ENCODE measurements around the gene PTPRD.
"Not testable (repeated sequence)": the region's sequence is repeated elsewhere in the genome, so short reads cannot be mapped to it uniquely, and the experiment has no call there.

Gene PTPRD

DNA sequence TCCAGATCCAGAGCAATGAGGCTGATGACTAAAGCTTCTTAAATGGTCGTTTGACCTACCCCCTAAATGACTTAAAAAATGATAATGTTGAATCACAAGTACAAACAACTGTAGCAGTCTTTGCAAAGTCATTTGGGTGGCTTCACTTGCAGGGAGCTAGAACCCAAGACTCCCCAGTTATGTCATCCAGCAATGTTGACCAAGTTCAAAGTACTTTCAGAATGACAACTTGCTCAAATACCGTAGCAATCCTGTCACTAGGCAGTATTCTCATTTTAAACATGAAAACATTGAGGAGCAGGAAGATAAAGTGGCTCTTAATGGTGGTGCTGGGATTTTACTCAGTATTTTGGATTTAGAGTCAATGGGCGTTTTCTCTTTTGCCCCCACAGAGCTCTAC lies 1596.2 kb downstream of the PTPRD start:
- DNase-seq (ENCODE audit: extremely low spot score): no peak
- CTCF ChIA-PET: no interaction called here
- TF ChIP-seq, protein P1, sequence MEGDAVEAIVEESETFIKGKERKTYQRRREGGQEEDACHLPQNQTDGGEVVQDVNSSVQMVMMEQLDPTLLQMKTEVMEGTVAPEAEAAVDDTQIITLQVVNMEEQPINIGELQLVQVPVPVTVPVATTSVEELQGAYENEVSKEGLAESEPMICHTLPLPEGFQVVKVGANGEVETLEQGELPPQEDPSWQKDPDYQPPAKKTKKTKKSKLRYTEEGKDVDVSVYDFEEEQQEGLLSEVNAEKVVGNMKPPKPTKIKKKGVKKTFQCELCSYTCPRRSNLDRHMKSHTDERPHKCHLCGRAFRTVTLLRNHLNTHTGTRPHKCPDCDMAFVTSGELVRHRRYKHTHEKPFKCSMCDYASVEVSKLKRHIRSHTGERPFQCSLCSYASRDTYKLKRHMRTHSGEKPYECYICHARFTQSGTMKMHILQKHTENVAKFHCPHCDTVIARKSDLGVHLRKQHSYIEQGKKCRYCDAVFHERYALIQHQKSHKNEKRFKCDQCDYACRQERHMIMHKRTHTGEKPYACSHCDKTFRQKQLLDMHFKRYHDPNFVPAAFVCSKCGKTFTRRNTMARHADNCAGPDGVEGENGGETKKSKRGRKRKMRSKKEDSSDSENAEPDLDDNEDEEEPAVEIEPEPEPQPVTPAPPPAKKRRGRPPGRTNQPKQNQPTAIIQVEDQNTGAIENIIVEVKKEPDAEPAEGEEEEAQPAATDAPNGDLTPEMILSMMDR (IDR thresholded peaks at IDR 0.05; ENCODE audit: control extremely low read depth, extremely low read depth, low read depth, missing control alignments): no peak
- POLR2A ChIA-PET: no interaction called here

DNA sequence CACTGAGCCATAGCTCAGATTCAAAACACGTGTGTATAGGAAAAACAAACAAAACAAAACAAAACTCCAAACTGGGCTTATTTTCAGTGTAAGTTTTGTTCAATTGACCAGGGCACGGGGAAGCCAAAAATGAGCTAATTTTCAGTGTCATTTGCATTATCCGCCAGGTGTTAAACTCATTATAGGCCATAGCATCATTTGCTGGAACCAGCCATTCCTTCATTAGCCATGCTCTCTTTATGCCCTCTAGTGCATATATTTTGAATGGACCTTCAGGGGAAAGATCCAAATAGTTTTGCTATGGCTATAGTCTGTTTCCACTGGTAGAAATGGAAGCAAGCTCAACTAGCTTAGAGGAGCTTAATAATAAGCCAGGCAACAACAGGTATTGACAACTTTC lies 1608.0 kb downstream of the PTPRD start:
- TF ChIP-seq, protein P1 (IDR thresholded peaks at IDR 0.05; ENCODE audit: control extremely low read depth, extremely low read depth, low read depth, missing control alignments): no peak
- CTCF ChIA-PET: no interaction called here
- POLR2A ChIA-PET: no interaction called here
- no peak for DNase-seq (ENCODE audit: extremely low spot score)

DNA sequence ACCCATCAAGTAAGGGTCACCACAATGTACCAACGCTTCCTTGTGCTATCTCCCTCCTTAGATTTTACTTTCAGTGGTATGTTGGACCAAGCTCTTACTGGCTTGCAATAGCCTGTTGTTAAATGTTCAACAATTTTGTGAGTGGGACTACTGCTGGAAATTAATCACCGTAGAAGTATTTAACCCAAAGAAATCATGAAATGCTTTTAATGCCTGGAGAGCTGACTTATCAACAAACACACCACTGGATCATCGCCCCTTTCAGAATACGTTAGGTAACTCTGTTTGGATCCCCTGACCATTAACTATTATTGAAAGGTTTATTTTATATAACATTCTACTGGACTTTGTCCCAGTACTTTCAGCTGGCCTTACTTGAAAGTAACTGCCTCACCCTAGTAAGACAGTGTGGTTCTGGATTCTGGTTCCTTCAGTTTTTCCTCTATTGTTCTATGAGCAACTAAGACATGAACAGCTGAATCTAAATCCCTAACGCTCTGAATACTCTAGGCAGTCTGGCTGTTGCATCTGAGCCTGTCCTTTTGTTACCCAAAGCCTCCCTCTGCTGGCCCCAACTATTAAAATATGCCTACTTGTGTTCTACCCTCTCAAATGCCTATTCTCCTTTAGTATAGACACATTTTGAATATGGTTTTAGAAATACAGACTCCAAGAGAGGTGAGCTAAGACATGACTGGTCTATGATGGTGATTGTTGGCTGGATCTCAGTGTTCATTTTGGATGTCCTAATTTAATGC lies 1609.8 kb downstream of the PTPRD start:
- no peak for DNase-seq (ENCODE audit: extremely low spot score)
- ChIA-PET CTCF (interaction anchor here (1.1 to 1.5 kb wide), 2 partner anchors 10 to 17 kb away, joined by 3 to 5 read pairs; no protein-coding TSS in a partner anchor), POLR2A (no interaction called here)
- TF ChIP-seq, protein P1 (IDR thresholded peaks at IDR 0.05; ENCODE audit: control extremely low read depth, extremely low read depth, low read depth, missing control alignments): no peak

DNA sequence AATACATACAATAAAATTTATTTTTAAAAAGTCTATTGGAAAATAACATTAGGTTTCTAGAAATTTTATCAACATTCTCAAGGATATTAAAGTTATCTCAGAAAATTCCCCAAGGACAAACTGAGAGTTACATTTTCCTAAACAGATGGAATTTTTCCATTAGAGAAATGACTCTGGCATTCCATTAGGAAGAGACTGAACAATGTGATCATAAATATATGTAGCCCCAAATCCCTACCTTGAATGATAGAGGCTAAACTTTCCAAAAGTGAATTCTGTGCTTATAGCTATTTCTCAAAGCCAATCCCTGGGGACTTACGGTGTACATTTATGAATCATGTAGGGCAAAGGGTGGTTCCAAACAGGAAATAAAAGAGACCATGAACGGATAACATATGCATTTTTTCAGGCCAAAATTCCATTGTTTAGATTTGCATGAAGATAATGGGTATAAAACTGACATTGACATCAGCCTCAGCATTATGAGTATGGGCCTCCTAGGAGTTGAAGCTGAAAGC lies 1632.2 kb downstream of the PTPRD start:
- ChIA-PET POLR2A (no interaction called here), CTCF (no interaction called here)
- no peak for DNase-seq (ENCODE audit: extremely low spot score)
- TF ChIP-seq, protein P1 (IDR thresholded peaks at IDR 0.05; ENCODE audit: control extremely low read depth, extremely low read depth, low read depth, missing control alignments): no peak

DNA sequence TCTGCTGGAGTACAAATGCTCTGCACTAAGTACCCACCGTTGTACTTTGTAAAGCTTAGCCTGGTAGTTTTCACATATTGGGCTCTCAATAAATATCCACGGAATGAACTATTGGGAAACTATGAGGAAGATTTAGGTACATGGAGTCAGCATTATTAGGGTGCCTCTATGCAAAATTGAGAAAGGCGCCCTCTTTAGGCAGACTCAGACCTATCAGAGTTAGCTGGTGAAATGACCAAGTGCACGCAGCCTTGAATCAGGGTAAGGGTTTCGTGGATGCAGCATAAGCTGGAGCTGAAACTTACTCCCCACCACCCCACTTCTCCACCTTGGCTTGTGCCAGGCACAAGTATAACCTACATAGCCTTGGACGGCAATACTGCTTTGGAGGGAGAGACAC lies 1634.5 kb downstream of the PTPRD start:
- TF ChIP-seq, protein P1 (IDR thresholded peaks at IDR 0.05; ENCODE audit: control extremely low read depth, extremely low read depth, low read depth, missing control alignments): no peak
- POLR2A ChIA-PET: no interaction called here
- CTCF ChIA-PET: interaction anchor here (1.1 kb wide), 1 partner anchor 18 kb away, joined by 3 read pairs; no protein-coding TSS in a partner anchor
- DNase-seq (ENCODE audit: extremely low spot score): no peak

DNA sequence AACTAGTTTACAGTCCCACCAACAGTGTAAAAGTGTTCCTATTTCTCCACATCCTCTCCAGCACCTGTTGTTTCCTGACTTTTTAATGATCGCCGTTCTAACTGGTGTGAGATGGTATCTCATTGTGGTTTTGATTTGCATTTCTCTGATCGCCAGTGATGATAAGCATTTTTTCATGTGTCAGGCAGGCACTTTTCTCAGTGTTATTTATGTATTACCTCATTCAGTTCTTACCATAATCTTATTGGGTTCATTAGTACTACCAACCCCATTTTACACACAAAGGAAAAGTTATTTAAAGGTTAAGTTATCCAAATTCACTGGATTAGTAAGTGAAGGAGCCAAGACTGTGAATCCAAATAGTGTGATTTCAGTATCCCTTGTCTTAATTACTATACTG lies 1644.5 kb downstream of the PTPRD start:
- CTCF ChIA-PET; POLR2A ChIA-PET; DNase-seq (ENCODE audit: extremely low spot score): not testable (repeated sequence)

DNA sequence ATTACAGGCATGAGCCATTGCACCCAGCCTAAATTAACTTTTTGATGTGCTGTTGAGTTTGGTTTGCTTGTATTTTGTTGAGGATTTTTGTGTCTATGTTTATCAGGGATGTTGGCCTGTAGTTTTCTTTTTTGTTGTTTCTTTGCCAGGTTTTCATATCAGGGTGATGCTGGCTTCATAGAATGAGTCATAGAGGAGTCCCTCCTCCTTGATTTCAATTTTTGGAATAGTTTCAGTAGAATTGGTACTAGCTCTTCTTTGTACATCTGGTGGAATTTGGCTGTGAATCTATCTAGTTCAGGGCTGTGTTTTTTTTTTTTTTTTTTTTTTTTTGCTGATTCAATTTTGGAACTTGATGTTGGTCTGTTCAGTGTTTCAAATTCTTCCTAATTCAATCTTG lies 1648.9 kb downstream of the PTPRD start:
- TF ChIP-seq, protein P1 (IDR thresholded peaks at IDR 0.05; ENCODE audit: control extremely low read depth, extremely low read depth, low read depth, missing control alignments): no peak
- POLR2A ChIA-PET: no interaction called here
- DNase-seq (ENCODE audit: extremely low spot score): no peak
- CTCF ChIA-PET: no interaction called here
